K562 (cell line): Measurements from ENCODE around the gene CBFA2T2. TPM values are rescaled to one million over a fixed set of nuclear protein-coding genes. Genes with fewer than 3 reads are reported as not detected.
"Not testable (repeated sequence)": the region's sequence is repeated elsewhere in the genome, so short reads cannot be mapped to it uniquely, and the experiment has no call there.

Experiments used
- ATAC-seq: fragments of 200-7000 bp; cut with Tn5 transposase; 3 replicates; pipeline ENCODE4 v1.9.1; 2020; ENCODE audit warnings: moderate library complexity
- BruUV-seq: library from RNA; stranded (reverse); fragments of 400-500 nt; replicated peaks from 2 replicates; lab custom pipeline; 2021; lab: Mats Ljungman, UMichigan
- CTCF ChIA-PET: fragments of 300-600 bp; formaldehyde crosslinking; extraction: SDS; loops from one replicate; lab custom pipeline; 2021; ENCODE audit warnings: low intra/inter-chr PET ratio; lab: Yijun Ruan, JAX
- POLR2A ChIA-PET: fragments of 300-600, 350-650 bp; sonication (Branson Sonifier 250); formaldehyde crosslinking; extraction: SDS; loops from one replicate; lab custom pipeline; 2021; ENCODE audit warnings: antibody characterized with exemption, inconsistent platforms; lab: Yijun Ruan, JAX
- DNase-seq, 4 experiments: peaks; one replicate each; pipeline versions ENCODE4 v3.0.0 to v3.0.0-alpha.2; 2011 to 2018; ENCODE audit warnings: low spot score in 3 of 4, mixed read lengths in 3 of 4; ENCODE audit errors: extremely low read depth in 1 of 4
- FAIRE-seq: peaks from 2 replicates; lab custom pipeline; 2011; peaks lifted over from hg19 to GRCh38; lab: Jason Lieb, UNC
- H2AFZ ChIP-seq: 2 replicates; pipeline ENCODE4 v1.6.0; 2011; ENCODE audit warnings: low read depth, low read length, control low read depth, inconsistent platforms
- H3K27ac ChIP-seq: fragments of 200-600 bp; 3 replicates; pipeline ENCODE4 v1.8.0; 2011; ENCODE audit warnings: low read depth, mild to moderate bottlenecking, control low read depth, inconsistent platforms, low read length, moderate library complexity, mixed read lengths; ENCODE audit errors: extremely low read depth
- H3K27me3 ChIP-seq, 2 experiments: fragments of 300-600 bp in 1 of 2; 2 replicates in 1 of 2; 3 replicates in 1 of 2; pipeline versions ENCODE4 v1.6.0 to v1.8.0; 2011; ENCODE audit warnings: inconsistent platforms in 2 of 2, low read length in 2 of 2, mild to moderate bottlenecking in 1 of 2, mixed read lengths in 1 of 2, moderate library complexity in 1 of 2; ENCODE audit not compliant: control insufficient read depth in 2 of 2, insufficient read depth in 2 of 2
- H3K36me3 ChIP-seq: fragments of 300-600 bp; 3 replicates; pipeline ENCODE4 v1.8.0; 2011; ENCODE audit warnings: mild to moderate bottlenecking, low read length, inconsistent platforms; ENCODE audit not compliant: control insufficient read depth, insufficient read depth
- H3K4me1 ChIP-seq, 2 experiments: fragments of 200-600 bp in 1 of 2; replicated peaks in 1 of 2; 2 replicates in 1 of 2; 3 replicates in 1 of 2; pipeline versions ENCODE4 v1.5.1 to v1.8.0; 2011; ENCODE audit warnings: inconsistent platforms in 2 of 2, low read length in 2 of 2, mild to moderate bottlenecking in 1 of 2, mixed read lengths in 1 of 2, moderate library complexity in 1 of 2; ENCODE audit not compliant: control insufficient read depth in 2 of 2, insufficient read depth in 2 of 2
- H3K4me2 ChIP-seq: 2 replicates; pipeline ENCODE4 v1.6.1; 2011; ENCODE audit warnings: low read length, control low read depth, inconsistent platforms, mixed read lengths; ENCODE audit not compliant: insufficient read depth
- H3K4me3 ChIP-seq: fragments of 200-600 bp; sonication (generic), shearing (Covaris generic); 2 replicates; pipeline ENCODE4 v1.5.1; 2016; ENCODE audit warnings: control low read depth, inconsistent platforms
- H3K79me2 ChIP-seq: fragments of 200-600 bp; 3 replicates; pipeline ENCODE4 v1.8.0; 2011; ENCODE audit warnings: low read length, inconsistent platforms; ENCODE audit not compliant: control insufficient read depth, insufficient read depth
- H3K9ac ChIP-seq, 2 experiments: 2 replicates each; pipeline versions ENCODE4 v1.6.0 to v1.6.1; 2011; ENCODE audit warnings: low read depth in 2 of 2, low read length in 2 of 2, control low read depth in 1 of 2, inconsistent platforms in 1 of 2, mild to moderate bottlenecking in 1 of 2, mixed read lengths in 1 of 2; ENCODE audit not compliant: insufficient read depth in 1 of 2
- H3K9me1 ChIP-seq: one replicate; pipeline ENCODE4 v1.6.0; 2011; ENCODE audit warnings: inconsistent platforms, mild to moderate bottlenecking, low read length, moderate library complexity; ENCODE audit not compliant: control insufficient read depth, insufficient read depth
- H3K9me3 ChIP-seq: replicated peaks from 2 replicates; pipeline ENCODE4 v1.5.1; 2011; ENCODE audit warnings: low read depth, low read length, inconsistent platforms; ENCODE audit not compliant: control insufficient read depth, insufficient read depth
- H4K20me1 ChIP-seq: replicated peaks from 2 replicates; pipeline ENCODE4 v1.6.1; 2011; ENCODE audit warnings: low read length, inconsistent platforms, mixed read lengths; ENCODE audit not compliant: control insufficient read depth, insufficient read depth
- KLF1 ChIP-seq: fragments of 450-650 bp; IDR thresholded peaks from 2 replicates; pipeline ENCODE4 v1.6.1; 2016; ENCODE audit warnings: missing genetic modification characterization, missing compliant biosample characterization
- ZNF121 ChIP-seq: sonication (generic); formaldehyde crosslinking; conservative IDR thresholded peaks from 2 replicates; pipeline ENCODE4 v1.8.0; 2022; ENCODE audit warnings: missing genetic modification reagents
- WGBS: fragments of 100-300 bp; shearing (Covaris generic); methylation state at CpG from one replicate; pipeline ENCODE4 v1.1.6; 2016; ENCODE audit warnings: low coverage, mixed read lengths; ENCODE audit not compliant: insufficient coverage; ENCODE audit errors: missing lambda C conversion rate; 5-methylcytosine and 5-hydroxymethylcytosine counted together
- in situ Hi-C: fragments of 300-500 bp; cut with MboI; formaldehyde crosslinking; loops from 4 replicates; pipeline ENCODE4 v1.15.0; 2018; ENCODE audit warnings: inconsistent platforms, mixed read lengths
- intact Hi-C: fragments of 100-400 bp; cut with micrococcal nuclease; formaldehyde crosslinking; loops from 2 replicates; pipeline ENCODE4 v1.14.2; 2022
- polyA plus RNA-seq, 8 experiments: library from polyadenylated mRNA; depleted of rRNA in 4 of 8; stranded (reverse) in 5 of 8; unstranded in 3 of 8; fragments of >200 nt; fragmentation: Nextera tagmentation in 2 of 8; fragmentation: Illumina TruSeq in 1 of 8; extraction: Ambion mirVana in 2 of 8; extraction: Trizol in 1 of 8; gene quantifications; 2 replicates each; pipeline versions ENCODE4 v1.2.1 to v1.2.3, GENCODE V29; 2011 to 2014; ENCODE audit warnings: inconsistent platforms in 1 of 8, missing spikeins in 1 of 8
- total RNA-seq, 7 experiments: library from RNA; depleted of rRNA in 6 of 7; stranded (reverse); fragments of >200 nt in 6 of 7; fragmentation: Illumina TruSeq in 2 of 7; extraction: Trizol in 2 of 7; gene quantifications; 2 replicates each; pipeline versions ENCODE4 v1.2.1 to v1.2.3, GENCODE V29; 2011 to 2021; ENCODE audit warnings: low replicate concordance in 1 of 7

CBFA2T2 gene
- total and polyA plus RNA-seq, 9 of the 15 experiments (the other 6 are each of a cell fraction or from before 2014, with no cell fraction given) = 0.27 to 9.6 (median 5.8) TPM

- Histone ChIP-seq H3K79me2 (peaks cover 32% of the 10 kb centered on the region), H3K4me3 (no peak overlapping the region), H3K9me1 (no peaks in the 10 kb centered on the region)
- BruUV-seq = no TSS peak
- POLR2A ChIA-PET = interaction anchor here (0.7 kb wide), 1 partner anchor 318 kb away, joined by 3 read pairs; the partner anchor contains the start of gene CHMP4B
- CTCF ChIA-PET = no interaction called here
- 91% methylated on average over 12 of the region's 15 CpGs for WGBS
- TF ChIP-seq ZNF121 (CRISPR knock-in tag) = peak; percentile 79
- no peak for TF ChIP-seq KLF1
- TF ChIP-seq, all 486 proteins: peak for 1
- no peak overlapping the region for H2AFZ ChIP-seq
- intact Hi-C loops = loop anchor here (5.0 kb wide), 1 partner anchor 499 kb away; the partner anchor contains the start of gene RALY
- H3K9ac ChIP-seq = no peak overlapping the region
- no peak overlapping the region for H3K4me2 ChIP-seq
- DNase-seq (no peak), ATAC-seq (no peak), FAIRE-seq (no peak)
- H3K9me3 ChIP-seq = no peaks in the 10 kb centered on the region
- H3K27me3 ChIP-seq = no peaks in the 10 kb centered on the region
- in situ Hi-C loops = no loop called here
- peaks cover 0 to 20% of the 10 kb centered on the region in 2 experiments; a peak in 3 of 5 replicates for H3K4me1 ChIP-seq
- no peaks in the 10 kb centered on the region for H4K20me1 ChIP-seq
- no peak overlapping the region for H3K27ac ChIP-seq
- H3K36me3 ChIP-seq = no peaks in the 10 kb centered on the region
Observed at GRCh38 chr20:33493076-33493766, 3.3 kb downstream of the CBFA2T2 start.

GRCh38 chr20:33496776-33497175, 6.9 kb downstream of the CBFA2T2 start:
- H3K4me2 ChIP-seq, in situ Hi-C loops, H3K9me1 ChIP-seq, H2AFZ ChIP-seq, H3K9me3 ChIP-seq, H4K20me1 ChIP-seq, BruUV-seq, DNase-seq, intact Hi-C loops, FAIRE-seq, H3K27me3 ChIP-seq, H3K9ac ChIP-seq, H3K27ac ChIP-seq, H3K4me1 ChIP-seq, H3K4me3 ChIP-seq, ATAC-seq, H3K36me3 ChIP-seq, CTCF ChIA-PET: not testable (repeated sequence)
- peaks cover 23% of the 10 kb centered on the region; the same call in 2 of the 3 replicates for H3K79me2 ChIP-seq
- WGBS = 88% methylated on average over 6 of the region's 6 CpGs
- POLR2A ChIA-PET = interaction anchor here (0.5 kb wide), 1 partner anchor 141 kb away, joined by 3 read pairs; no protein-coding TSS in a partner anchor
